ENCODE results near the gene SERPINB10. TPM values are rescaled to one million over a fixed set of nuclear protein-coding genes. Genes with fewer than 3 reads are reported as not detected.

Gene SERPINB10
- total RNA-seq, 1 experiment from 2014 or later, result not detected

- Histone ChIP-seq H3K4me1 (replicated peaks; ENCODE audit: insufficient read depth) (no peaks in the 10 kb centered on the region), H3K4me3 (no peak overlapping the region), H3K36me3 (ENCODE audit: low read depth) (no peaks in the 10 kb centered on the region), H2AFZ (no peak overlapping the region; the same call in 1 of the 2 replicates), H3K9me3 (ENCODE audit: insufficient read depth, low read depth) (no peaks in the 10 kb centered on the region), H3F3A (ENCODE audit: insufficient read depth, low read depth) (no peaks in the 10 kb centered on the region), H3K9me2 (ENCODE audit: insufficient read depth) (no peaks in the 10 kb centered on the region; the same call in 1 of the 2 replicates), H4K20me1 (ENCODE audit: insufficient read depth) (no peaks in the 10 kb centered on the region), H3K27ac (no peak overlapping the region), H3K4me2 (no peak overlapping the region), H3K79me2 (ENCODE audit: low read depth) (no peaks in the 10 kb centered on the region), H3K27me3 (ENCODE audit: insufficient read depth, low read depth) (no peaks in the 10 kb centered on the region)
- no peak for DNase-seq
- no TSS peak for BruUV-seq (replicated peaks)
- CTCF ChIA-PET, result no interaction called here
- TF ChIP-seq EZH2 (IDR thresholded peaks at IDR 0.05; ENCODE audit: low read depth) (no peak), CTCF (conservative IDR thresholded peaks at IDR 0.05) (no peak)
- intact Hi-C loops (cut with micrococcal nuclease; ENCODE audit: unreplicated experiment), result no loop called here
- POLR2A ChIA-PET (ENCODE audit: unreplicated experiment), result no interaction called here
These were observed 1.1 kb downstream of the SERPINB10 start for GRCh38 chr18:63908858-63909257.

GRCh38 chr18:63909870-63910269 lies 2.1 kb downstream of the SERPINB10 start:
- no TSS peak for BruUV-seq (replicated peaks)
- no peak overlapping the region for H2AFZ ChIP-seq
- H3K9me3 ChIP-seq (ENCODE audit: insufficient read depth, low read depth), result no peaks in the 10 kb centered on the region
- H3K79me2 ChIP-seq (ENCODE audit: low read depth), result no peaks in the 10 kb centered on the region
- no peaks in the 10 kb centered on the region for H3K27me3 ChIP-seq (ENCODE audit: insufficient read depth, low read depth)
- H3K4me1 ChIP-seq (replicated peaks; ENCODE audit: insufficient read depth), result no peaks in the 10 kb centered on the region
- no peak overlapping the region for H3K4me3 ChIP-seq
- TF ChIP-seq CTCF (conservative IDR thresholded peaks at IDR 0.05), result no peak
- no peak for TF ChIP-seq EZH2 (IDR thresholded peaks at IDR 0.05; ENCODE audit: low read depth)
- H3F3A ChIP-seq (ENCODE audit: insufficient read depth, low read depth), result no peaks in the 10 kb centered on the region
- no peaks in the 10 kb centered on the region for H4K20me1 ChIP-seq (ENCODE audit: insufficient read depth)
- DNase-seq, result no peak
- H3K9me2 ChIP-seq (ENCODE audit: insufficient read depth), result no peaks in the 10 kb centered on the region; the same call in 1 of the 2 replicates
- intact Hi-C loops (cut with micrococcal nuclease; ENCODE audit: unreplicated experiment), result no loop called here
- H3K4me2 ChIP-seq, result no peak overlapping the region
- POLR2A ChIA-PET (ENCODE audit: unreplicated experiment), result no interaction called here
- no peaks in the 10 kb centered on the region for H3K36me3 ChIP-seq (ENCODE audit: low read depth)
- CTCF ChIA-PET, result interaction anchor here (0.6 kb wide), 1 partner anchor 13 kb away, joined by 5 read pairs; no protein-coding TSS in a partner anchor
- no peak overlapping the region for H3K27ac ChIP-seq

DNA sequence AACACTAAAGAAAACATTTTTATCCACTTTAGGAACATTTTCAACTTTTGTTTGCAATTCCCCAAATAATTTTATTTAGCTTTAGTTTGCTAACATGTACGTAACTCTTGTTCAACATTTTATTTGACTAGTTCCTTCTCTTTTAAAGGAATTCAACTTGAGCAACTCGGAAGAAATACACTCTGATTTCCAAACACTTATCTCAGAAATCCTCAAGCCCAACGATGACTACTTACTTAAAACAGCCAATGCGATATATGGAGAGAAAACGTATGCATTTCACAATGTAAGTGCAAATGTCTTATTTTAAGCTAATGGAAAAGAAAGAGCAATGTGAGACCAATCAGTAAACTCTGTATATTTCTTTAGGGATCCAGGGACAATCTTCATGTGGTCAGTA lies 10.1 kb downstream of the SERPINB10 start:
- Histone ChIP-seq H4K20me1 (ENCODE audit: insufficient read depth) (no peaks in the 10 kb centered on the region), H3K4me1 (replicated peaks; ENCODE audit: insufficient read depth) (no peaks in the 10 kb centered on the region), H3K9me2 (ENCODE audit: insufficient read depth) (no peaks in the 10 kb centered on the region; the same call in 1 of the 2 replicates), H3K27me3 (ENCODE audit: insufficient read depth, low read depth) (no peaks in the 10 kb centered on the region; the same call in 1 of the 2 replicates), H3K9me3 (ENCODE audit: insufficient read depth, low read depth) (no peaks in the 10 kb centered on the region), H3K4me2 (no peak overlapping the region), H3F3A (ENCODE audit: insufficient read depth, low read depth) (no peaks in the 10 kb centered on the region), H3K4me3 (no peak overlapping the region), H2AFZ (no peak overlapping the region), H3K27ac (no peak overlapping the region), H3K79me2 (ENCODE audit: low read depth) (no peaks in the 10 kb centered on the region), H3K36me3 (ENCODE audit: low read depth) (no peaks in the 10 kb centered on the region)
- CTCF ChIA-PET, result no interaction called here
- TF ChIP-seq EZH2 (IDR thresholded peaks at IDR 0.05; ENCODE audit: low read depth), result no peak
- no peak for TF ChIP-seq CTCF (conservative IDR thresholded peaks at IDR 0.05)
- intact Hi-C loops (cut with micrococcal nuclease; ENCODE audit: unreplicated experiment), result no loop called here
- POLR2A ChIA-PET (ENCODE audit: unreplicated experiment), result no interaction called here
- BruUV-seq (replicated peaks), result no TSS peak
- DNase-seq, result no peak
